ENCODE results near the gene HOXC13. TPM values are rescaled to one million over a fixed set of nuclear protein-coding genes. Genes with fewer than 3 reads are reported as not detected.

HOXC13 gene
- total RNA-seq, 2 donors from 2014 or later: not detected

GRCh38 chr12:53986686-53987483, 48.3 kb downstream of the HOXC13 start:
- TF ChIP-seq POLR2A (IDR thresholded peaks at IDR 0.05) (no peak), CTCF (IDR thresholded peaks at IDR 0.05) (no peak)
- intact Hi-C loops (cut with DNase I): no loop called here
- no peaks in the 10 kb centered on the region for H3K9me3 ChIP-seq
- H3K27ac ChIP-seq: no peak overlapping the region
- 16 to 19% methylated on average over 18 to 21 of the region's 21 CpGs for WGBS, 2 donors
- H3K4me3 ChIP-seq: no peak overlapping the region
- H3K36me3 ChIP-seq (replicated peaks in 1 of 2; ENCODE audit: insufficient read depth in 1 of 2, low read depth in 2 of 2): no peaks in the 10 kb centered on the region
- ATAC-seq (no peak), DNase-seq (no peak)
- H3K27me3 ChIP-seq: peaks cover 0 to 89% of the 10 kb centered on the region in 2 donors
- H3K4me1 ChIP-seq: peaks cover 27% of the 10 kb centered on the region

GRCh38 chr12:53987787-53988230, 49.2 kb downstream of the HOXC13 start:
- peaks cover 0 to 80% of the 10 kb centered on the region in 2 donors for H3K27me3 ChIP-seq
- H3K4me3 ChIP-seq: no peak overlapping the region
- no peak for ATAC-seq
- H3K27ac ChIP-seq: no peak overlapping the region
- TF ChIP-seq CTCF (IDR thresholded peaks at IDR 0.05) (no peak), POLR2A (IDR thresholded peaks at IDR 0.05) (no peak)
- 7 to 11% methylated on average over 4 of the region's 4 CpGs for WGBS, 2 donors
- no peak for DNase-seq
- no peaks in the 10 kb centered on the region for H3K9me3 ChIP-seq
- peaks cover 27% of the 10 kb centered on the region for H3K4me1 ChIP-seq
- intact Hi-C loops (cut with DNase I): no loop called here
- no peaks in the 10 kb centered on the region for H3K36me3 ChIP-seq (replicated peaks in 1 of 2; ENCODE audit: insufficient read depth in 1 of 2, low read depth in 2 of 2)

- H3K27me3 ChIP-seq: peaks cover 3 to 78% of the 10 kb centered on the region in 2 donors
- no peak overlapping the region for H3K27ac ChIP-seq
- no peak overlapping the region for H3K4me3 ChIP-seq
- intact Hi-C loops (cut with DNase I): no loop called here
- peaks cover 27% of the 10 kb centered on the region for H3K4me1 ChIP-seq
- no peaks in the 10 kb centered on the region for H3K36me3 ChIP-seq (replicated peaks in 1 of 2; ENCODE audit: insufficient read depth in 1 of 2, low read depth in 2 of 2)
- H3K9me3 ChIP-seq: no peaks in the 10 kb centered on the region
- TF ChIP-seq POLR2A (IDR thresholded peaks at IDR 0.05) (no peak), CTCF (IDR thresholded peaks at IDR 0.05) (no peak)
- WGBS, 2 donors: 8 to 18% methylated on average over 5 of the region's 5 CpGs
- no peak for ATAC-seq
- DNase-seq: no peak
Observed at GRCh38 chr12:53988541-53989226, 50.1 kb downstream of the HOXC13 start.

GRCh38 chr12:53989227-53990113, 50.8 kb downstream of the HOXC13 start:
- DNase-seq (peak in 2 of 4 donors; percentile 45 to 52), ATAC-seq (no peak)
- TF ChIP-seq POLR2A (IDR thresholded peaks at IDR 0.05): no peak
- TF ChIP-seq CTCF (IDR thresholded peaks at IDR 0.05): peak in 5 of 7 experiments; percentile 11 to 40 (median 37)
- H3K36me3 ChIP-seq (replicated peaks in 1 of 2; ENCODE audit: insufficient read depth in 1 of 2, low read depth in 2 of 2): no peaks in the 10 kb centered on the region
- H3K4me3 ChIP-seq: no peak overlapping the region
- H3K9me3 ChIP-seq: no peaks in the 10 kb centered on the region
- H3K27me3 ChIP-seq: peaks cover 6 to 78% of the 10 kb centered on the region in 2 donors
- peaks cover 34% of the 10 kb centered on the region for H3K4me1 ChIP-seq
- intact Hi-C loops (cut with DNase I): no loop called here
- H3K27ac ChIP-seq: no peak overlapping the region
- WGBS, 2 donors: 4 to 9% methylated on average over 28 of the region's 28 CpGs
